Endodermal cell (in vitro differentiated cells): ENCODE data around the gene CDH20. TPM values are rescaled to one million over a fixed set of nuclear protein-coding genes. Genes with fewer than 3 reads are reported as not detected.

ENCODE experiments used
- DNase-seq: peaks from one replicate; pipeline ENCODE4 v3.0.0-alpha.2; 2017
- H3K27ac ChIP-seq: 2 replicates; pipeline ENCODE4 v1.5.1; 2013; ENCODE audit warnings: mild to moderate bottlenecking, low read depth, low read length, moderate library complexity
- H3K27me3 ChIP-seq: 2 replicates; pipeline ENCODE4 v1.6.1; 2013; ENCODE audit warnings: mild to moderate bottlenecking, low read length, moderate library complexity; ENCODE audit not compliant: insufficient read depth, control insufficient read depth, poor library complexity, severe bottlenecking
- H3K36me3 ChIP-seq: 2 replicates; pipeline ENCODE4 v1.7.0; 2013; ENCODE audit warnings: mild to moderate bottlenecking, low read length, moderate library complexity; ENCODE audit not compliant: control insufficient read depth, insufficient read depth
- H3K4me1 ChIP-seq: one replicate; pipeline ENCODE4 v1.7.0; 2013; ENCODE audit warnings: low read length; ENCODE audit not compliant: control insufficient read depth, insufficient read depth
- H3K4me3 ChIP-seq: 2 replicates; pipeline ENCODE4 v1.5.1; 2013; ENCODE audit warnings: mild to moderate bottlenecking, low read length, moderate library complexity
- H3K9ac ChIP-seq: 2 replicates; pipeline ENCODE4 v1.6.1; 2013; ENCODE audit warnings: mild to moderate bottlenecking, low read length, moderate library complexity; ENCODE audit not compliant: poor library complexity, severe bottlenecking; ENCODE audit errors: extremely low read depth
- H3K9me3 ChIP-seq: 2 replicates; pipeline ENCODE4 v1.6.1; 2013; ENCODE audit warnings: mild to moderate bottlenecking, low read length, moderate library complexity; ENCODE audit not compliant: control insufficient read depth
- H3K27ac Mint-ChIP-seq: 2 replicates; pipeline ENCODE4 v1.8.0; 2020; ENCODE audit warnings: mixed read lengths
- H3K27me3 Mint-ChIP-seq: 2 replicates; pipeline ENCODE4 v1.8.0; 2021; ENCODE audit warnings: mild to moderate bottlenecking, mixed read lengths; ENCODE audit not compliant: insufficient read depth
- H3K36me3 Mint-ChIP-seq: 2 replicates; pipeline ENCODE4 v1.8.0; 2020; ENCODE audit warnings: low read depth, mixed read lengths
- H3K4me1 Mint-ChIP-seq: 2 replicates; pipeline ENCODE4 v1.8.0; 2020; ENCODE audit warnings: mixed read lengths
- H3K4me3 Mint-ChIP-seq: 2 replicates; pipeline ENCODE4 v1.8.0; 2020; ENCODE audit warnings: mild to moderate bottlenecking, moderate library complexity, mixed read lengths
- H3K9me3 Mint-ChIP-seq: 2 replicates; pipeline ENCODE4 v1.8.0; 2020; ENCODE audit warnings: mild to moderate bottlenecking, mixed read lengths
- CTCF ChIP-seq: fragments of 200-600 bp; sonication (generic); conservative IDR thresholded peaks from 2 replicates; pipeline ENCODE4 v1.5.0; 2021; ENCODE audit warnings: antibody characterized with exemption, mild to moderate bottlenecking
- WGBS, 2 experiments: methylation state at CpG; one replicate each; pipeline versions ENCODE4 v1.1.5 to v1.1.7; 2013; ENCODE audit warnings: missing lambda C conversion rate in 2 of 2, mixed read lengths in 1 of 2; ENCODE audit not compliant: insufficient coverage in 1 of 2, insufficient read length in 1 of 2; 5-methylcytosine and 5-hydroxymethylcytosine counted together
- total RNA-seq, 2 donors: library from RNA; stranded (reverse); fragmentation: NEBNext Ultra II Directional in 1 of 2; extraction: Animal tissue kit (Norgen Biotek cat#: 25700) in 1 of 2; gene quantifications; 2 replicates in 1 of 2; 3 replicates in 1 of 2; pipeline ENCODE4 v1.2.1, GENCODE V29; 2021

CDH20 gene
- total RNA-seq, 2 donors from 2014 or later, result 0.11 to 0.75 TPM

- Mint-ChIP-seq H3K4me1 (peaks cover 7% of the 10 kb centered on the region), H3K27me3 (peaks cover 23% of the 10 kb centered on the region), H3K4me3 (no peak overlapping the region), H3K36me3 (no peaks in the 10 kb centered on the region), H3K9me3 (no peaks in the 10 kb centered on the region), H3K27ac (no peak overlapping the region)
- H3K9me3 ChIP-seq, result no peaks in the 10 kb centered on the region
- no peak overlapping the region for H3K27ac ChIP-seq
- no peak for DNase-seq
- WGBS, 2 experiments, result 76% methylated on average over 2 of the region's 3 CpGs; no CpG with 5 or more reads in 1 of the 2 experiments
- no peaks in the 10 kb centered on the region for H3K4me1 ChIP-seq
- H3K4me3 ChIP-seq, result no peak overlapping the region
- no peaks in the 10 kb centered on the region for H3K36me3 ChIP-seq
- no peak overlapping the region for H3K9ac ChIP-seq
- no peak for TF ChIP-seq CTCF
- H3K27me3 ChIP-seq, result peaks cover 16% of the 10 kb centered on the region
These were observed 3.8 kb upstream of the CDH20 start for GRCh38 chr18:61329398-61329797.

- H3K36me3 Mint-ChIP-seq, result no peaks in the 10 kb centered on the region
- WGBS, 2 experiments, result 87% methylated on average over 3 of the region's 3 CpGs; no CpG with 5 or more reads in 1 of the 2 experiments
- no peaks in the 10 kb centered on the region for H3K4me1 ChIP-seq
- H3K9ac ChIP-seq, result no peak overlapping the region
- TF ChIP-seq CTCF, result no peak
- no peaks in the 10 kb centered on the region for H3K9me3 ChIP-seq
- peaks cover 40% of the 10 kb centered on the region for H3K27me3 Mint-ChIP-seq
- peaks cover 11% of the 10 kb centered on the region for H3K4me1 Mint-ChIP-seq
- no peak overlapping the region for H3K4me3 ChIP-seq
- no peaks in the 10 kb centered on the region for H3K9me3 Mint-ChIP-seq
- no peak overlapping the region for H3K4me3 Mint-ChIP-seq
- no peak overlapping the region for H3K27ac ChIP-seq
- H3K36me3 ChIP-seq, result no peaks in the 10 kb centered on the region
- peaks cover 33% of the 10 kb centered on the region for H3K27me3 ChIP-seq
- H3K27ac Mint-ChIP-seq, result no peak overlapping the region
- DNase-seq, result no peak
These were observed 2.2 kb upstream of the CDH20 start for GRCh38 chr18:61331051-61331450.

GRCh38 chr18:61333746-61334490 lies 688 bp downstream of the CDH20 start:
- Histone ChIP-seq H3K4me1 (no peaks in the 10 kb centered on the region), H3K4me3 (peak overlapping the region; percentile 84), H3K9ac (peak overlapping the region; percentile 26), H3K27me3 (peaks cover 40% of the 10 kb centered on the region), H3K27ac (no peak overlapping the region), H3K9me3 (no peaks in the 10 kb centered on the region), H3K36me3 (no peaks in the 10 kb centered on the region)
- H3K4me3 Mint-ChIP-seq, result peak overlapping the region; percentile 70
- peak; percentile 83 for DNase-seq
- H3K9me3 Mint-ChIP-seq, result no peaks in the 10 kb centered on the region
- peaks cover 11% of the 10 kb centered on the region for H3K4me1 Mint-ChIP-seq
- H3K27ac Mint-ChIP-seq, result no peak overlapping the region
- WGBS, 2 experiments, result 0% methylated on average over 18 to 73 of the region's 73 CpGs
- TF ChIP-seq CTCF, result peak; percentile 37
- peaks cover 45% of the 10 kb centered on the region for H3K27me3 Mint-ChIP-seq
- no peaks in the 10 kb centered on the region for H3K36me3 Mint-ChIP-seq
